Hypothalamus (tissue), 51 donors: Measurements from ENCODE around the gene RIOK2.

Experiments used
- DNase-seq, 51 donors: peaks; one replicate each; lab custom pipeline; 2025; lab: John Stamatoyannopoulos, UW

The RIOK2 gene

DNA sequence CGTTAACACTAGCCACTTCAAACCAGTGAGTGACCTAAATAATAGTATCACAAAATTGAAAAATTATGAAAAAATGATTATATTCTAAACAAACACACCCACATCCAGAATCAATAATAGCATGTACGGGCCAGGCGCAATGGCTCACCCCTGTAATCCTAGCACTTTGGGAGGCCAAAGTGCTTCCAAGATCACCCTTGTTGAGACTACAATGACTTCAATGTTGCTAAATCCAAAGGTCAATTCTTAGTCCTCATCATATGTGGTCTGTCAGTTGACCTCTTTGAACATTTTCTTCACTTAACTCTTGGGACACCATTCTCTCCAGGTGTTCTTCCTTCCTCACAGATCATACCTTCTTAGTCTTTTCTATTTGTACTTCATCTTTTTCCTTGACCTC is 11.3 kb downstream of the RIOK2 start:
- no peak for DNase-seq

GRCh38 chr5:97167435-97167834 is 15.6 kb downstream of the RIOK2 start:
- no peak for DNase-seq

GRCh38 chr5:97165726-97166125 is 17.3 kb downstream of the RIOK2 start:
- no peak for DNase-seq

- no peak for DNase-seq
These were observed 18.2 kb downstream of the RIOK2 start for GRCh38 chr5:97164846-97165245.

- DNase-seq: no peak
These were observed 19.2 kb downstream of the RIOK2 start for GRCh38 chr5:97163790-97164285.

- DNase-seq: no peak
These were observed 19.7 kb downstream of the RIOK2 start for GRCh38 chr5:97163360-97163764.

GRCh38 chr5:97162045-97162444 is 21.0 kb downstream of the RIOK2 start:
- peak in 30 of 51 donors; percentile 0 to 85 (median 34) for DNase-seq

DNA sequence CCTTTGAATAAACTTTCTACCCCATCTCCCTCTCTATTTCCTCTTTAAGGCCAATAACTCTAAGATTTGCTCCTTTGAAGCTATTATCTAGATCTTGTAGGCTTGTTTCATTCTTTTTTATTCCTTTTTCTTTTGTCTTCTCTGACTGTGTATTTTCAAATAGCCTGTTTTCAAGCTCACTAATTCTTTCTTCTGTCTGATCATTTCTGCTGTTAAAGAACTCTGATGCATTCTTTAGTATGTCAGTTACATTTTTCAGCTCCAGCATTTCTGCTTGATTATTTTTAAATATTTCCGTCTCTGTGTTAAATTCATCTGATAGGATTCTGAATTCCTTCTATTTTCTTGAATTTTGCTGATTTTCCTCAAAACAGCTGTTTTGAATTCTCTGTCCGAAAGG is 25.4 kb downstream of the RIOK2 start:
- no peak for DNase-seq

GRCh38 chr5:97151370-97151769 is 31.7 kb downstream of the RIOK2 start:
- DNase-seq: no peak

- no peak for DNase-seq
These were observed 32.6 kb downstream of the RIOK2 start for GRCh38 chr5:97150401-97150800.

GRCh38 chr5:97149709-97150108 is 33.3 kb downstream of the RIOK2 start:
- no peak for DNase-seq

DNA sequence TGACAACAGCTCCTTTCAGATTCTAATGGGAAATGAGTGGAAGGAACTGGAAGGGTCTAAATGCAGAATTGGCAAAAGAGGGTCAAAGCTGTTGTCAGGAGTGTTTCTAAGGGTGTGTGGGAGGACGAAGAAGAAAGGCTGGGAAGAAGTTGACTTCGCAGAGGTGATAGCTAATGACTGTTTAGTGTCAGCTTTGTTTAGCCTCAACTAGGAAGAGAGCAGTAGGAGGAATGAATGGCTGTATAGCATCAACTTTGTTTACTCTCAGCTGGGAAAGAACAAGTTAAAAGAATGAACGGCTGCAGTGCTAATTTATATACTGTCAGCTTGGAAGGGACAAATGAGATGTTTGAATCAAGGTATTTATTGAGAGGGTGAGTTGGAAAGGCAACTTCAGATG is 34.8 kb downstream of the RIOK2 start:
- no peak for DNase-seq

DNA sequence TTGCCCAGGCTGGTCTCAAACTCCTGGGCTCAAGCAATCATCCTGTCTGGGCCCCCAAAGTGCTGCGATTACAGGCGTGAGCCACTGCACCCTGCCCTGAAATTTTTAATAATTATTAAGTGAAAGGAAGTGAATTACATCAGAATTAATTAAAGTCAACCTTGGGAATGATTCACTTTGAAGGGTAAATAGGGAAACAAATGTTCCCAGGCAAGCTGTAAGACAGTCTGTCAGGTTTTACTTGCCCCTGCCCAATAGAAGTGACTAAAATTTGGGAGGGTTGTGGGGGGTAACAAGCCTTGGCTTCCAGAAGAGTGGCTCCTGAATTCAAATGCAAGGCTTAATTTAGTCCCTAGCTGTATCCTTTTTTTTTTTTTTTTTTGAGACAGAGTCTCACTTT is 39.3 kb downstream of the RIOK2 start:
- no peak for DNase-seq

GRCh38 chr5:97142521-97143254 is 40.4 kb downstream of the RIOK2 start, which contains the start of gene LIX1:
Gene LIX1, minus strand, starts transcription at chr5:97142611. Its CDS starts 35 bp downstream, at chr5:97142576.
- peak in 45 of 51 donors; percentile 2 to 79 (median 34) for DNase-seq

- DNase-seq: no peak
These were observed 41.5 kb downstream of the RIOK2 start for GRCh38 chr5:97141539-97141938.

- DNase-seq: no peak
These were observed 42.0 kb downstream of the RIOK2 start for GRCh38 chr5:97141031-97141430.

- DNase-seq: peak in 15 of 51 donors; percentile 3 to 56 (median 24)
These were observed 42.8 kb downstream of the RIOK2 start for GRCh38 chr5:97140250-97140649.

GRCh38 chr5:97136475-97136874 is 46.6 kb downstream of the RIOK2 start:
- DNase-seq: no peak

- no peak for DNase-seq
These were observed 47.2 kb downstream of the RIOK2 start for GRCh38 chr5:97135868-97136267.

GRCh38 chr5:97134634-97135033 is 48.4 kb downstream of the RIOK2 start:
- DNase-seq: peak in 1 of 51 donors; percentile 2

DNA sequence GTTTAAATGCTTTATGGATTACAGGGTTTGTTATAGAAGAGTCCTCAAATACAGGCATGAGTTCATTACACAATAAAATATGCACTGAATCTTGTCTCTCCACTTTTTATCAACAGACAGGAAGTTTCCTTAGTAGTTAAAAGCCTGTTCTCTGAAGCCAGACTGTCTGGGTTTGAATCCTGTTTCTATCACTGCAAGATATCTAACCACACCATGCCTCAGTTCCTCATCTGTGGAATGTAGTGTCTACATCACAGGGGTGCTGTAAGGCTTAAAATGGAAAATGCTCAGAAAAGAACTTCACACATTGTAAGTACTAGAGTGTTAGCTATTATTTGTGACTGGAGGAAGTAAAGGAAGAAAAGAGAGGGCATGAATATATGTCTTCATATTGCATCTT is 49.9 kb downstream of the RIOK2 start:
- DNase-seq: no peak

DNA sequence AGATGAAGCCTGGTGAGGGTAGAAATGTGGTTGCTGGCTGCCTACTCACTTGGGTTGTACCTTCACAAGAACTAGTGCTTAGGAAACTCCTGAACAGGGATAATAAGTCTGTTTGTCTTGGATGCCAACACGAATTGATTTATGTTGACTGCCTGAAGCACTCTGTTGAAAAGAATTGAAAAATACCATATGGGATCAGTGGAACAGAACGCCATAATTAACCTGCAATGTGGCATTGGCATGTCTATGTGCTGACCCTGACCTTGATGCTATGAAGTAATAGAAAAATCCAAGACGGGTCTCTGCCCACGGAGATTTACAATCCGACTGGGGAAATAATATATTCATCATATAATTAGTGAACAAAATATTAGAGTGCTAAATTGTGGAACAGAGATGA is 51.1 kb downstream of the RIOK2 start:
- DNase-seq: no peak
